Peyer's patch (tissue), 4 donors: ENCODE results near the gene CDKL4.

Experiments used
- POLR2A ChIP-seq, 2 donors: fragments of 450-650 bp; IDR thresholded peaks; one replicate each; pipeline ENCODE4 v1.5.1; 2017; ENCODE audit warnings: antibody characterized with exemption in 2 of 2, mild to moderate bottlenecking in 2 of 2, moderate library complexity in 2 of 2
- TF ChIP-seq, protein P1 (sequence below), 6 experiments: fragments of 450-650 bp in 4 of 6; fragments of 200-600 bp in 2 of 6; sonication (generic) in 1 of 6; IDR thresholded peaks; one replicate each; pipeline ENCODE4 v1.5.1; 2017 to 2019; ENCODE audit warnings: antibody characterized with exemption in 6 of 6, mild to moderate bottlenecking in 3 of 6, moderate library complexity in 1 of 6

DNA sequence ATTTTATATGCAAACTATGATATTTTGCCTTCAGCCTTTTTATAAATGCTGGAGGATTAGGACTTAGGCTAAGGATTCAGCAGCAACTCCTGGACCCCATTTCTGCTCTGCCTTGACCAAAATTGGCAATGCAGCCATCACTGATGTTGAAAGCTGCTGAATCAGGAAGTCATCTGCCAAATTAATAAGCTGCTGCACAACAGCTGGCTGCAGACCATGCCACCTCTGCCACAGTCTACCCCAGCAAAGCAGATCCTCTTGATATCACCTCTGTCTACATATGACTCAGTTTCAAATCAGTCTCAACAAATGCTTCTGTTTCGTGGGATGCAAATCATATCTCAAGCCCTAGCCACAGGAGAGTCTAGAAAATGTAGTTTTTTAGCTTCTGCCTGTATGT is 115.8 kb downstream of the CDKL4 start:
- TF ChIP-seq, protein P1, sequence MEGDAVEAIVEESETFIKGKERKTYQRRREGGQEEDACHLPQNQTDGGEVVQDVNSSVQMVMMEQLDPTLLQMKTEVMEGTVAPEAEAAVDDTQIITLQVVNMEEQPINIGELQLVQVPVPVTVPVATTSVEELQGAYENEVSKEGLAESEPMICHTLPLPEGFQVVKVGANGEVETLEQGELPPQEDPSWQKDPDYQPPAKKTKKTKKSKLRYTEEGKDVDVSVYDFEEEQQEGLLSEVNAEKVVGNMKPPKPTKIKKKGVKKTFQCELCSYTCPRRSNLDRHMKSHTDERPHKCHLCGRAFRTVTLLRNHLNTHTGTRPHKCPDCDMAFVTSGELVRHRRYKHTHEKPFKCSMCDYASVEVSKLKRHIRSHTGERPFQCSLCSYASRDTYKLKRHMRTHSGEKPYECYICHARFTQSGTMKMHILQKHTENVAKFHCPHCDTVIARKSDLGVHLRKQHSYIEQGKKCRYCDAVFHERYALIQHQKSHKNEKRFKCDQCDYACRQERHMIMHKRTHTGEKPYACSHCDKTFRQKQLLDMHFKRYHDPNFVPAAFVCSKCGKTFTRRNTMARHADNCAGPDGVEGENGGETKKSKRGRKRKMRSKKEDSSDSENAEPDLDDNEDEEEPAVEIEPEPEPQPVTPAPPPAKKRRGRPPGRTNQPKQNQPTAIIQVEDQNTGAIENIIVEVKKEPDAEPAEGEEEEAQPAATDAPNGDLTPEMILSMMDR (IDR thresholded peaks at IDR 0.05), result no peak
- TF ChIP-seq POLR2A (IDR thresholded peaks at IDR 0.05), result no peak
